ENCODE results near the gene MEG3. TPM values are rescaled to one million over a fixed set of nuclear protein-coding genes. Genes with fewer than 3 reads are reported as not detected.

The MEG3 gene
- total and polyA plus RNA-seq, 3 experiments from 2014 or later = 0.13 TPM; not detected in 2

DNA sequence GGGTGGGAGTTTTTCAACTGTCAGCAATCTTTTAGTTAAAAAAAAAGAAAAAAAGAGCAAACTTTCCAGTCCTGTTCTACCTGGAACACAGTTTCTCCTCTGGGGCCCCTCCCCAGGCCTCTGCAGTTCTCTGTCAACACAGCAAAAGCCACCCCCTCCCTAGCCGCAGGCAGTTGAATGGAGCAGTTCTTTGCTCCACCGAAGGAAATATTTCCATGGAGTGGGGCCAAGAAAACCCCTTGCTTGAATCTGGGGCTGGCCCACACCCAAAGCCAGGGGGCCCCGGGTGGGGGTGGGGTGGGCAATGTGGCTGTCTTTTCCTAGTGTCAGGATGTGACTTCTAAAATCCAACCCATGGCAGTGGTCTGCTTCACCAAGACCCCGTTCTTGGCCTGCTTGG, 5.0 kb upstream of the MEG3 start:
- no peaks in the 10 kb centered on the region for H3K36me3 ChIP-seq (ENCODE audit: insufficient read depth, low read length)
- Mint-ChIP-seq H3K4me1 (peaks cover 0 to 8% (median 2%) of the 10 kb centered on the region in 3 donors), H3K36me3 (no peaks in the 10 kb centered on the region), H3K27ac (no peak overlapping the region), H3K9me3 (peaks cover 0 to 4% (median 0%) of the 10 kb centered on the region in 5 donors), H3K27me3 (peaks cover 14 to 34% of the 10 kb centered on the region in 2 donors), H3K4me3 (no peak overlapping the region)
- no peak for DNase-seq
- CTCF ChIA-PET = no interaction called here
- H3K9me3 ChIP-seq (ENCODE audit: low read length) = no peaks in the 10 kb centered on the region
- POLR2A ChIA-PET = no interaction called here
- H3K27me3 ChIP-seq (ENCODE audit: insufficient read depth, low read length, poor library complexity, severe bottlenecking) = no peaks in the 10 kb centered on the region
- no peak overlapping the region for H3K4me3 ChIP-seq (ENCODE audit: low read length)
- no peaks in the 10 kb centered on the region for H3K4me1 ChIP-seq (ENCODE audit: insufficient read depth, low read length)
- H3K27ac ChIP-seq (ENCODE audit: low read depth, low read length) = no peak overlapping the region

DNA sequence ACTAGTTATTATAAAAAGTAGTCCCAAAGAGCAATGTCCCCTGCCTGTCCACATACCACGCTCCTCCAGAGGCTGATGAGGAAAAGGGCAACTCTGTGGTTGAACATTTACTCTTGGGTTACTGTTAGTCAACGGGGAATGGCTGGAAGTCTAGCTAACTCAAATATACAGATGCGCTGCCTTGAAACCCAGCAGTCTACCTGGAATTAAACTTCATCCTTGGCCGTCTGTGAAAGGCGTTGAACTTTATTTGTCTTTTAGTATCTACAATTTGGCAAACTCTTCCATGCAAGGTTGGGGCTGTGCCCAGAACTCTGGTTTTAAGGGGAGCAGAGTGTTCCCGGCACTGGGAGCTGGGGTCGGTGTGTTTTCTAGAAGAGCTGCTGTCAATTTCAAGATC, 3.9 kb upstream of the MEG3 start:
- Histone ChIP-seq H3K27me3 (ENCODE audit: insufficient read depth, low read length, poor library complexity, severe bottlenecking) (no peaks in the 10 kb centered on the region), H3K9me3 (ENCODE audit: low read length) (no peaks in the 10 kb centered on the region), H3K4me1 (ENCODE audit: insufficient read depth, low read length) (no peaks in the 10 kb centered on the region), H3K27ac (ENCODE audit: low read depth, low read length) (no peak overlapping the region), H3K36me3 (ENCODE audit: insufficient read depth, low read length) (no peaks in the 10 kb centered on the region), H3K4me3 (ENCODE audit: low read length) (no peak overlapping the region)
- no peak overlapping the region for H3K27ac Mint-ChIP-seq
- CTCF ChIA-PET = no interaction called here
- H3K4me3 Mint-ChIP-seq = no peak overlapping the region
- peaks cover 0 to 4% (median 0%) of the 10 kb centered on the region in 5 donors for H3K9me3 Mint-ChIP-seq
- H3K36me3 Mint-ChIP-seq = no peaks in the 10 kb centered on the region
- POLR2A ChIA-PET = no interaction called here
- no peak for DNase-seq
- H3K4me1 Mint-ChIP-seq = peaks cover 0 to 16% (median 2%) of the 10 kb centered on the region in 3 donors
- H3K27me3 Mint-ChIP-seq = peaks cover 14 to 41% of the 10 kb centered on the region in 2 donors

DNA sequence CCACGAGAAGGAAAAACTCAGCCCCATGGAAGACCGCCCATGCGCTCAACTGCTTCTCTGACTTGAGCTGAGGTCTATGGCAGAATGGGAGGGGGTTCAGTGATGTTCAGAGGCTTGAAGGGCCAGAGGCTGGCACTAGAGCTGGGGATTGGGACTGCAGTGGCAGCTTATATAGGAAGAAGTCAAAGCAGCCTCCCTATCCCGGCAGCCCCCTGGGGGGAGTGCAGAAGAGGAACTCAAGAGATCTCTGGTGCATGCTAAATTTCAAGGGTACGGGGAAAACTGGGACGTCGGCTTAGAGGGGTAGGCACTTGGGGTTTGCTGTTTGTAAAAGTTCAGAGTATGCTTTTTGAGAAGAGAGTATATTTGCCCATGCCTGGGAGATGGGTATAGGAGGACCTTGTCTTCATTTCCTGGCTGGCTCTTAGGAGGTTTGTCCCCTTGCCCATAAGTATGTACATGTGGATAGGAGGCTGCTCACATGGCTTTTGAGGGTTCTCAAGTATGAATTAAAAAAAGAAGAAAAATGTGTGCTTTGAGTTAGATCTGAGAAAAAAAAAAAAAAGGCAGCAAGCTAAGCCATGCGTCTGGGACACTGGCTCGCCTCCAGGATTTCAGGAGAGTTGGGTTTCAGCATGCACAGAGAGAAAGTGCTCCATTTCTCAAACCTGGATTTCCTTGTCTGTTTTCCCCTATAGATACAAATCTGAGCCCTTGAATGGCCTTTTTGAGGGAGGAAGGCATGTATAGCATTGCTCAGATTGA, 3.2 kb upstream of the MEG3 start:
- Mint-ChIP-seq H3K27ac (no peak overlapping the region), H3K9me3 (peaks cover 0 to 6% (median 0%) of the 10 kb centered on the region in 5 donors), H3K36me3 (no peaks in the 10 kb centered on the region), H3K27me3 (peaks cover 14 to 45% of the 10 kb centered on the region in 2 donors), H3K4me1 (peaks cover 0 to 16% (median 2%) of the 10 kb centered on the region in 3 donors), H3K4me3 (no peak overlapping the region)
- ChIA-PET POLR2A (no interaction called here), CTCF (no interaction called here)
- no peaks in the 10 kb centered on the region for H3K9me3 ChIP-seq (ENCODE audit: low read length)
- no peak for DNase-seq
- H3K4me3 ChIP-seq (ENCODE audit: low read length) = no peak overlapping the region
- no peak overlapping the region for H3K27ac ChIP-seq (ENCODE audit: low read depth, low read length)
- no peaks in the 10 kb centered on the region for H3K27me3 ChIP-seq (ENCODE audit: insufficient read depth, low read length, poor library complexity, severe bottlenecking)
- H3K36me3 ChIP-seq (ENCODE audit: insufficient read depth, low read length) = no peaks in the 10 kb centered on the region
- no peaks in the 10 kb centered on the region for H3K4me1 ChIP-seq (ENCODE audit: insufficient read depth, low read length)

DNA sequence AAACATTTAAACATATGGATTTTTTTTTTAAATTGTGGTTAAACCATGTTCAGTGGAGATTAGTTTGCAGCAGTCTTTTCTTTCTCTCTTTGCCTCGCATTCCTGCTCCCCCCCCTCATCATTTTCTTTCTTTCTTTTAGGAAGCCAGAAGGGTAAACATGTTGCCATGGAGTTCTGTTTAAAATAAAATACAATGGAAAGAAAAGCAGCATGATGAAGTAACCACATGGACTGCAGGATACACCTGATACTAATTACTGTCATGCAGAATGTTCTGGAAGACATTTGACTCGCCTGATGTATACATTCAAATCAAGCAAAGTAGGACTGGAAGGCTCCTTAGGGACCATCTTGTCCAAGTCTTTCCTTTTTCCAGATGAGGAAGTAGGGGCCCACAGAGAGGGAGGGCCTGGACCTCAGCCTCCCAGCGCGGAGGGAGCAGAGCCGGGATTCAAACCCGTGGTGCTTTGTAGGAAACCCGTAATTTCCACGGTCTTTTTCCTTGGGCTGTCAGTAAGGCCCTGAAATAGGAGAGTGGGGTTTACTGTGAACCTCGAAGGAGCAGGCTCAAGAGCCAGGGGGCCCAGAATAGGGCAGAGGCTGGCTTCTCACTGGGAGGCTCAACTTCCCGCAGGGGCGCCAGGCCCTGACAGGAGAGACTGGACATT, 2.4 kb upstream of the MEG3 start:
- peaks cover 14 to 45% of the 10 kb centered on the region in 2 donors for H3K27me3 Mint-ChIP-seq
- Histone ChIP-seq H3K4me1 (ENCODE audit: insufficient read depth, low read length) (no peaks in the 10 kb centered on the region), H3K9me3 (ENCODE audit: low read length) (no peaks in the 10 kb centered on the region), H3K4me3 (ENCODE audit: low read length) (no peak overlapping the region), H3K27me3 (ENCODE audit: insufficient read depth, low read length, poor library complexity, severe bottlenecking) (no peaks in the 10 kb centered on the region), H3K27ac (ENCODE audit: low read depth, low read length) (no peak overlapping the region), H3K36me3 (ENCODE audit: insufficient read depth, low read length) (no peaks in the 10 kb centered on the region)
- H3K4me1 Mint-ChIP-seq = peaks cover 0 to 16% (median 2%) of the 10 kb centered on the region in 3 donors
- no peak for DNase-seq
- POLR2A ChIA-PET = no interaction called here
- H3K27ac Mint-ChIP-seq = no peak overlapping the region
- H3K9me3 Mint-ChIP-seq = peaks cover 0 to 6% (median 0%) of the 10 kb centered on the region in 5 donors
- CTCF ChIA-PET = no interaction called here
- no peaks in the 10 kb centered on the region for H3K36me3 Mint-ChIP-seq
- no peak overlapping the region for H3K4me3 Mint-ChIP-seq

DNA sequence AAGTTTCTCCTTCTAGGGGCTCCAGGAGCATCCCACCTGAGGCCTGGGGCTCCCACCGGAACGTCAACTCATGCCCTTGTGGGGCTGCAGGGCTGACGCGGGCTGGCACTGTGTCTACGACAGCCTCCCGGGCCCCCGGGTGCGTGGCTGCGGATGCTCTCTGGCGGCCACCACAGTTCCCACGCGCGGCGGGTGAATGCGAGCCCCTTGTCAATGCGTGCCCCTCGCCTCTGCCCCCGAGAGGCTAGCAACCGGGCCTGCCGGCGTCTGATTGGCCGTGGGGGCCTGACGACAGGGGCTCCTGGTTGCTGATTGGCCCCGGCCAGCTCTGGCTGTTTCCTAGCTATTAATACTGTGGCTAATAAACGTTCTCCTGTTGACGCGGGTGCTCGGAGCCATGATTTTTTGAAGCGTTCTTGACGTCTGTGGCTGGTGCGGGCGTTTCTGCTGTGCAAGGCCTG, 1.8 kb upstream of the MEG3 start:
- Mint-ChIP-seq H3K27me3 (peaks cover 14 to 48% of the 10 kb centered on the region in 2 donors), H3K4me1 (peaks cover 0 to 16% (median 2%) of the 10 kb centered on the region in 3 donors), H3K4me3 (no peak overlapping the region), H3K36me3 (no peaks in the 10 kb centered on the region), H3K27ac (no peak overlapping the region), H3K9me3 (peaks cover 0 to 6% (median 0%) of the 10 kb centered on the region in 5 donors)
- Histone ChIP-seq H3K4me3 (ENCODE audit: low read length) (no peak overlapping the region), H3K36me3 (ENCODE audit: insufficient read depth, low read length) (no peaks in the 10 kb centered on the region), H3K27me3 (ENCODE audit: insufficient read depth, low read length, poor library complexity, severe bottlenecking) (no peaks in the 10 kb centered on the region), H3K4me1 (ENCODE audit: insufficient read depth, low read length) (no peaks in the 10 kb centered on the region), H3K27ac (ENCODE audit: low read depth, low read length) (no peak overlapping the region), H3K9me3 (ENCODE audit: low read length) (no peaks in the 10 kb centered on the region)
- CTCF ChIA-PET = no interaction called here
- DNase-seq = no peak
- POLR2A ChIA-PET = no interaction called here

DNA sequence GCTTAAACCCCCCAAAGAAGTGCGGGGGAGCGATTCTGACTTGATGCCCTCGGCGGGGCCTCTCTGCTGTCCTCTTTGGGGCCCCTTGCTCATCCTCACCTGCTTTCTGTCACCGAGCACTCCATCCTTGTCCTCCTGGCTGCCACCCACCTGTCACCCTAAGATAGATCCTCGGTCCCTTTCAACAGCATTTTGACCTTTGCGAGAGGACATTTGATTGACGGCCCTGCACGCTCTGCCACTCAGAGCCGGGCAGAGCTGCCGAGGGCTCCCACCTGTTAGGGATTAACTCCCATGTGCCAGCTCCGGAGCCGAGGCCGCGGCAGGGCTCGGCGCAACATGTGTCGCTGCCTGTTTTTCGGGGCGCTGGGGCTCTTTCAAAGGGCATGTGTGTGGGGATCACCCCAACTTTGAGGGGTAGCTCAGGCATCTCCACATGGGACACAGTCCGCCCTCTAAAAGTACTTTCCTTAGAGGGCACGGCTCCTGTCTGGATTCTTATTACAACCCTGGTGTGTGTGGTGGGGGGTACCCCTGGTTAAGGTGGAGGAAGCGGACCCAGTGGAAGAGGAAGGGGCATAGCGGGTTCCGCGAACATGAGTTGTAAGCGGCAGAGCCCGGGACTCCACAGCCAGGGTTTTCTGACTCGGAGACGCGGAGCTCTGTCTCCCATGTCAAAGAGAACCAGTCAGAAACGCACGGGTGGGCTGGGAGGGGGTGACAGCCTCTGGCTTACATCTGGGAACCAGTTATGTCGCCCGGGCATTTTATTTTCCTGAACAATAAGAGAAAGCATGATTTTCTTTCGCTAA, 811 bp upstream of the MEG3 start:
- POLR2A ChIA-PET = no interaction called here
- no peak for DNase-seq
- H3K4me1 Mint-ChIP-seq = peaks cover 0 to 16% (median 2%) of the 10 kb centered on the region in 3 donors

DNA sequence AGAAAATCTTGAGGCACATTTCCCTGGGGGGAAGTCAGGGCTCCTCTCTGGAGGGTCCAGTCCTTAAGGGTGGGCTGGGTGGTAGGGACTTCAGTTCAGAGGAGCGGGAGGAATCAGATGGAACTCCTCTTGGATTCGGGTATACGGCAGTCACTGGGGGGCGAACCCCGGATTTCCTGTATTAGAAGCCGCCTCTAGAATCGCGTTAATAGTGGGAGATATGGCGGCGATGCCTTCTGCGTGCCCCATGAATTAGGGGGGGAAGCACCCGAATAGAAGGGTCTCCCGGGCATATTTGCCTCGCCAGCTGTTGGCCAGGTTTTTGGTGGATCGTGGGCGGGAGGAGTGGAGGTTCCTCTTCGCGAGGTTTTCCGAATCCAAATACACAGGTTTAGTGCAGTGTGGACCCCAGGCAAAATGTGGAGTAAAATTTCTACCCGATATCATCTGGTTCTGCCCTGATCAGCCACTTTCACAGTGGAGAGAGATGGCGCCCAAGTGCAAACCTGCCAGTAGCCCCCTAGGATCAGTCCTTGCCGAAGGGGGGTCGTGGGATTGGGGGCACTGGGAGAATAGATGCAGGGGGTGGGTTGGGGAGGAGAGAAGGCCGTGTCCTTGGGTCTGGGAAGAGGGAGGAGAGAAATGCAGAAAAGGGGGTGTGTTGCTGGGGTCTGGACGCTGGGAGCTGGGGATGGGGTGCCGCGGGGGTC, 628 bp downstream of the MEG3 start:
- Histone ChIP-seq H3K27me3 (ENCODE audit: insufficient read depth, low read length, poor library complexity, severe bottlenecking) (no peaks in the 10 kb centered on the region), H3K4me1 (ENCODE audit: insufficient read depth, low read length) (no peaks in the 10 kb centered on the region), H3K4me3 (ENCODE audit: low read length) (no peak overlapping the region), H3K27ac (ENCODE audit: low read depth, low read length) (no peak overlapping the region), H3K9me3 (ENCODE audit: low read length) (no peaks in the 10 kb centered on the region), H3K36me3 (ENCODE audit: insufficient read depth, low read length) (no peaks in the 10 kb centered on the region)
- Mint-ChIP-seq H3K4me3 (peak overlapping the region in 3 of 7 donors; percentile 18 to 62 (median 39)), H3K9me3 (peaks cover 0 to 4% (median 0%) of the 10 kb centered on the region in 5 donors), H3K4me1 (peaks cover 0 to 16% (median 2%) of the 10 kb centered on the region in 3 donors), H3K27ac (no peak overlapping the region), H3K36me3 (no peaks in the 10 kb centered on the region), H3K27me3 (peaks cover 18 to 61% of the 10 kb centered on the region in 2 donors)
- POLR2A ChIA-PET = no interaction called here
- CTCF ChIA-PET = no interaction called here
- DNase-seq = no peak

More for the DNA sequence above, 811 bp upstream of the MEG3 start:
- H3K36me3 ChIP-seq (ENCODE audit: insufficient read depth, low read length) = no peaks in the 10 kb centered on the region
- Mint-ChIP-seq H3K9me3 (peaks cover 0 to 4% (median 0%) of the 10 kb centered on the region in 5 donors), H3K27me3 (peaks cover 18 to 57% of the 10 kb centered on the region in 2 donors), H3K4me3 (peak overlapping the region in 1 of 7 donors; percentile 28), H3K27ac (no peak overlapping the region), H3K36me3 (no peaks in the 10 kb centered on the region)
- no peak overlapping the region for H3K4me3 ChIP-seq (ENCODE audit: low read length)
- H3K4me1 ChIP-seq (ENCODE audit: insufficient read depth, low read length) = no peaks in the 10 kb centered on the region
- H3K27me3 ChIP-seq (ENCODE audit: insufficient read depth, low read length, poor library complexity, severe bottlenecking) = no peaks in the 10 kb centered on the region
- H3K9me3 ChIP-seq (ENCODE audit: low read length) = no peaks in the 10 kb centered on the region
- CTCF ChIA-PET = no interaction called here
- no peak overlapping the region for H3K27ac ChIP-seq (ENCODE audit: low read depth, low read length)

All from CD8-positive, alpha-beta memory T cell (primary cell).